HG03378 (cell line): Measurements from ENCODE around the gene PRC1.

Source experiments
- ATAC-seq: cut with Tn5 transposase; IDR thresholded peaks from one replicate; pipeline ENCODE4 v1.9.1; 2021; ENCODE audit warnings: mild to moderate bottlenecking, moderate library complexity; ENCODE audit not compliant: unreplicated experiment

The PRC1 gene

DNA sequence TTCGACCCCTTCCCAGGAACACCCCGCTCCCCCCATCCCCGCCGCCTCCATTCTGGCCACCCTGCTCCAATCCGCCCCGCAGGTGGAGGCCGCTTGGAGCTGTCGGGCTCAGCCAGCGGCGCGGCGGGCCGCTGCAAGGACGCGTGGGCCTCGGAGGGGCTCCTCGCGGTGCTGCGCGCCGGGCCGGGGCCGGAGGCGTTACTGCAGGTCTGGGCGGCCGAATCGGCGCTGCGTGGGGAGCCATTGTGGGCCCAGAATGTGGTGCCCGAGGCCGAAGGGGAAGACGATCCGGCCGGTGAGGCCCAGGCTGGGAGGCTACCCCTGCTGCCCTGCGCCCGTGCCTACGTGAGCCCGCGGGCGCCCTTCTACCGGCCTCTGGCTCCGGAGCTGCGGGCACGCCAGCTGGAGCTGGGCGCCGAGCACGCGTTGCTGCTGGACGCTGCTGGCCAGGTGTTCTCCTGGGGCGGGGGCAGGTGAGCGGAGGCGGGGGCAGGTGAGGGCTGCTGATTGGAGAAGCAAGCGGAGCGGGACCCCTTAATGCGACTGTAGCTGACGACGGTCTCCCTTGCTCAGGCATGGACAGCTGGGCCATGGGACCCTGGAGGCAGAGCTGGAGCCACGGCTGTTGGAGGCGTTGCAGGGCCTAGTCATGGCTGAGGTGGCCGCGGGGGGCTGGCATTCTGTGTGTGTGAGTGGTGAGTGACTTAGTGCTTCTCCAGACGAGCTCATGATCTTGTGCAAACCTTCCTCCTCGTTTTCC, 37.1 kb downstream of the PRC1 start:
- no peak for ATAC-seq

DNA sequence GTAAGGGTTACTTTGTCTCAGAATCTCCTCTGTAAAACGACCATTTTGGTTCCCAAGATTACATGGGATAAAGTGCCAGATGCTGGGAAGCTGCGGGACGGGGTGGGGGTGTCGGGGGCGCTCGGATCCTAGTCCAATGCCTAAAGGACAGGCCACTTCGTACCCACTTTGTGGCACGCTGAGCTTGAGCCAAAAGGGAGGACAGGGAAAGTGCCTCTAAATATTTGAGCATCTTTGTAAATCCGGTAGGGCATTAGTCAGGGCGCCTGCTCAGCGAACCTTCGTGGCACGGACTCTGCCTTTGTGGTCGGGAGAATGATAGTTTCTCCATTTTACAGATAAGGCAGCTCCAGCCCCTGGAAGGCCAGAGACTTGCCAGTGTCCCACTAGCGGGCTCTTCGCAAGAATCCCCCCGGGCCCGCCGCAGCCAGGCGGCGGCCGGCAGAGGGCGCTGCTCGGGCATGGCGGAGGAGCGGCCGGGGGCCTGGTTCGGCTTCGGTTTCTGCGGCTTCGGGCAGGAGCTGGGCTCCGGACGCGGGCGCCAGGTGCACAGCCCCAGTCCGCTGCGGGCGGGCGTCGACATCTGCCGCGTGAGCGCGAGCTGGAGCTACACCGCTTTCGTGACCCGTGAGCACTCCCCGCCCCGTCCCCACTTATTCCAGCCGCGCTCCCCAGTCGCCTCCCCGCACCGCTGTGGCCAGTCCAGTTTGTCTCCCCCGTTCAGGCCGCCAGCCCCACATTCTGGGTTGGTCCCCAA, 37.9 kb downstream of the PRC1 start:
- ATAC-seq, result no peak

DNA sequence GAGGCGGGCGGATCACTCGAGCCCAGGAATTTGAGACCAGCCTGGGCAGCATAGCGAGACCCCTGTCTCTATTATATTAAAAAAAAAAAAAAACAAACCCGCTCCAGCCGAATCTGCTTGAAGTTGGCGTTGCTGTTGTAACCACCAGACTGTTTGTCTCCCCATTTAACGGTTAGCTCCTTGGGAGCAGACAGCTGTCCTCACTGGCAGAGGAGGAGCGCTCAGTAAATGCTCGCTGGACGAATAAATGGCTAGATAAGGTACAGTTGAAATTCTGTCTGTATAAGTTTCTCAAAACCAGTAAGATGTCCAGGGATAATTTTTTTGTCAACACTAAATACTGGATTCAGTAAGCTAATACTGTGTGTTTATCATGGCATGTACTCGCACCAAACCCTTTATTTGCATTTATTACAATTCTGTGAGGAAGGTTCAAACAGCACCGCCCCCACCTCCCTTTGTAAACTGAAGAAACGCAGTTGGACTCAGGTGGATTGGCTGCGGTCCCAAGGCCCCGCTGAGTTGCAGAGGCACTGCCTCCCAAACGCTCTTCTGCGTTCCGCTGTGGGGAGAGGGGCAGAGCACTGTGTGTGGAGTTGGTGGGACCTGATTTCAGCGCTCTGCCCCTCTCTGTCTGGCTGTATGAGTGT, 38.6 kb downstream of the PRC1 start:
- ATAC-seq, result no peak

DNA sequence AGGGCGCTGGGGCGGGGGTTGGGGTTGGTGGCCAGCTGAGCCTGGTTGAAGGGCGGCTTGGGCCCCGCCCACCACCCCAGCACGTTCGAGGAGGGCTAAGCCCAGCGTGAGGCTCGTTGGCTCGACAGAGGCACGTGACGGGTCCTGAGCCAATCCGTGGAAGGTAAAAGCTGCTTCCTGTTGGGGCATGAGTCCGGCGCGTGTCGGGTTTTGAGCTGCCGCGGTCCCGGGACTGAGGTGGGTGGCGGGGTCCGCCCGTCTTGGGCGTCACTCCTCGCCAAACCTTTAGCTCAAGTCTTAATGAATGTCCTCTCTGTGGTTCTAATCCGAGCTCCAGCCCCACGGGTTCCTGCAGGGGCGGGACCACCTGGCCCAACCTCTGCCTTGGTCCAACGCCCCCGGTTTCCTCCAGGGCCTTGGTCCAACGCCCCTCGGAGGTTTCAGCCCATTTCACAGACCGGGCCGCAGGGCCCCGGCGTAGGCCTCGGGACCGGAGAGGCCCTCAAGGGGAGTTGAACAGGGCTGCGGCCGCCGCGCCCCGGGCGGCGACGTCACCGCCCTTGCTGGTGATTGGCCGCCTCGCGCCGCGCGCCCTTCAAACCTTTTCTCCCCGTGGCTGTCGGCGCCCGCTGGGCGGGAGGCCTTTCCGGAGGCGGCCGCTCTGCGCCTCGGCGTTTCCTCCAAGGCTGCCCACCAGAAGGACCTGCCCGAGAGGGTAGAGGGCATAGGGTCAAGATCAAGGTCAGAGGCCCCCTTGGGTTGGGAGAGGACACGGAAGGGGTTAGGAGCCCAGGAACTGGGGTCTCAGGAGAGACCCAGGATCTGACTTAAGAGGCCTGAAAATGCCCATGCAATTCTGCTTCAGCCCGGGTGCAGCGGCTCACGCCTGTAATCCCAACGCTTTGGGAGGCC, 39.4 kb downstream of the PRC1 start, which contains the start of gene RCCD1:
TSS of gene RCCD1 (plus strand) at position 173 of the 912 bp plus-strand sequence. CDS start 1,851 bp downstream, outside the sequence.
- peak; percentile 87 for ATAC-seq

DNA sequence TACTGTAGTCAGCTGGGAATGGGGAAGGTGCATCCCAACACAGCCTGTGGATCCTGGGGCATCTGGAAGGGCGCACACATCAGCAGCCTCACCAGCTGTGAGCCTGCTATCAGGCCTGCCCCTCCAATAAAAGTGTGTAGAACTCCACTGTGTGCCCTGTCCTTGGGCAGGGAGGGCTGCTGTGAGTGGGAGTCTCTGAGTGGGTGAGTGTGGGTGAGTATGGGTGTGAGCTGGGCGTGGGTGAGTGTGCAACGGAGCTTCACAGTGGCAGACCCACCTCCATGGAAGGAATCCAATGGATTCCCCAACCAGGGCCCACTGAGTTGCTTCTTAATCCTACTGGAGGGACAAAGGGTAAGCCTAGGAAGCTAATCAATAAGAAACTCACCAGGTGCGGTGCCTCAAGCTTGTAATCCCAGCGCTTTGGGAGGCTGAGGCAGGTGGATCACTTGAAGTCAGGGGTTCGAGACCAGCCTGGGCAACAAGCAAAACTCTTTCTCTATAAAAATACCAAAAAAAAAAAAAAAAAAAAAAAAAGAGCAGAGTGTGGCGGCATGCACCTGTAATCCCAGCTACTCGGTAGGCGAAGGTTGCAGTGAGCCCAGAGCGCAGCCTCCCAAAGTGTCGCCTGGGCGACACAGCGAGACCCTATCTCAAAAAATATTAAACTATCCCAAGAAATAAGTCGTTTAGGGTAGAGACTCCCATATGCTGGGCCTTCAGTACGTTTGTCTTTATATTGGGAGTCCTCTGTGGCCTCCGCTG, 40.2 kb downstream of the PRC1 start:
- no peak for ATAC-seq

DNA sequence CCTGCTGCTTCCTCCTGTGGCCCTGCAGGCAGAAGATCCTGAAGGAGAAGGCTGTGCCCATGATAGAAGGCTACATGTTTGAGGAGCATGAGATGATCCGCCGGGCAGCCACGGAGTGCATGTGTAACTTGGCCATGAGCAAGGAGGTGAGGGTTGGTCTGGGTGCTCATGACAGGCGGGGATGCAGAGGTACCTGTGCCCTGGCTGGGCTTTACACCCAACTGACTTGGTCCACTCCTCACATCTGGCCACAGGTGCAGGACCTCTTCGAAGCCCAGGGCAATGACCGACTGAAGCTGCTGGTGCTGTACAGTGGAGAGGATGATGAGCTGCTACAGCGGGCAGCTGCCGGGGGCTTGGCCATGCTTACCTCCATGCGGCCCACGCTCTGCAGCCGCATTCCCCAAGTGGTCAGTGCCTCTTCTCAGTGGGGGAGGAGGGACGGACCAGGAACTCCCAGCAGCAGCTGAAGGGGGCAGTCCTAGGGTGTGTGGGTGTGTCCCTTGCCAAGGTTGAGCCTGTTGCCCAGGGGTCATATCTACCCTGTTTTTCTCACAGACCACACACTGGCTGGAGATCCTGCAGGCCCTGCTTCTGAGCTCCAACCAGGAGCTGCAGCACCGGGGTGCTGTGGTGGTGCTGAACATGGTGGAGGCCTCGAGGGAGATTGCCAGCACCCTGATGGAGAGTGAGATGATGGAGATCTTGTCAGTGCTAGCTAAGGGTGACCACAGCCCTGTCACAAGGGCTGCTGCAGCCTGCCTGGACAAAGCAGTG, 41.2 kb downstream of the PRC1 start:
- no peak for ATAC-seq

DNA sequence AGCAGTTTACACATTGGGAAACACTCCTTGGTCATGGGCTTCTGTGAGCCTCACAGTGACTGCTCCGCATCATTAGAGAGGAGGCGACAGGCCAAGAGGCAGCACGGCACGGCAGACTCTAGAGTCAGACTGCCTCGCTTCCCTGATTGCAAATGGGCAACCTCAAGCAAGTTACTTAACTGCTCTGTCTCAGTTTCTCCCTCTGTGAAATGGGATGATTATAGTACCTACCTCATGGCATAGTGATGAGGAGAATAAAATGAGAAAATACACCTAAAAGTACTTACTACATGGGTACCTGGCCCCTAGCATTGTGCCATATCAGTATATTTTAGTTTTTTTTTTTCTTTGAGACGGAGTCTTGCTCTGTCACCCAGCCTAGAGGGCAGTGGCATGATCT, 43.7 kb downstream of the PRC1 start:
- no peak for ATAC-seq

DNA sequence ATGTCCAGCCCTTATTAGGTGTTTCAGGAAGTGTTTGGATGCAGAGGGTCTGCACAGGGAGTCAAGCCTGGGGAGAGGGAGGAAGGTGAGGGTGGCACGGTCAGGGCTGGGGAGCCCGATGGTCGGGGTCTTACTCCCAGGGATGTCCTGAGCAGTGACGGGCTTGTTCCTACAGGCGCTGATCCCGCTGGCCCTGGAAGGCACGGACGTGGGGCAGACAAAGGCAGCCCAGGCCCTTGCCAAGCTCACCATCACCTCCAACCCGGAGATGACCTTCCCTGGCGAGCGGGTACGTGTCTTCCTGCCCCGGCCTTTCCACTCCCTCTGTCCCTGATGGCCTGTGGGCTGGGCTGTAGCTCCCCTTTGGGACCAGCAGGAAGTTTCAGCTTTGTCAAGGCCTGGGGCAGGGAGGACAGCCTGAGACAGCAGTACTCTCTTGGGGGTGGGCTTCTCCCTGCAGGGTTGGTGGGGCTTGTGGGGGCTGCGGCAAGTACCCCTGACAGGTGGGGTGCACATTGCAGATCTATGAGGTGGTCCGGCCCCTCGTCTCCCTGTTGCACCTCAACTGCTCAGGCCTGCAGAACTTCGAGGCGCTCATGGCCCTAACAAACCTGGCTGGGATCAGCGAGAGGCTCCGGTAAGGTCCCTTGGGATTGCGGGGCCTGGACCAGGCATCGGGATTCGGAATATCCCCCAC, 44.2 kb downstream of the PRC1 start:
- no peak for ATAC-seq

DNA sequence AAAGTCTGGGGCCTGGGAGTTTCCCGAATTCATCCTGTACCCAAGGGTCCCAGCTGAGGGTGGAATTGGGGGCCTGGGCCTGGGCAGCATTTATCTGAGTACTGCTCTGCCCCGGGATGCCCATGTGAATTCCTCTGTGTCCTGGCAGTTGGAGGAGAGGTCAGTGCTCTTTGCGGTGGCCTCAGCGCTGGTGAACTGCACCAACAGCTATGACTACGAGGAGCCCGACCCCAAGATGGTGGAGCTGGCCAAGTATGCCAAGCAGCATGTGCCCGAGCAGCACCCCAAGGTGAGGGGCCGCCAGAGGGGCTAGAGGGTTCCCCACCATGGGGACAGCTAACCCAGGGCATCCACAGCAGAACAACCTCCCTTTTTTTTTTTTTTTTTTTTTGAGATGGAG, 45.8 kb downstream of the PRC1 start:
- no peak for ATAC-seq

DNA sequence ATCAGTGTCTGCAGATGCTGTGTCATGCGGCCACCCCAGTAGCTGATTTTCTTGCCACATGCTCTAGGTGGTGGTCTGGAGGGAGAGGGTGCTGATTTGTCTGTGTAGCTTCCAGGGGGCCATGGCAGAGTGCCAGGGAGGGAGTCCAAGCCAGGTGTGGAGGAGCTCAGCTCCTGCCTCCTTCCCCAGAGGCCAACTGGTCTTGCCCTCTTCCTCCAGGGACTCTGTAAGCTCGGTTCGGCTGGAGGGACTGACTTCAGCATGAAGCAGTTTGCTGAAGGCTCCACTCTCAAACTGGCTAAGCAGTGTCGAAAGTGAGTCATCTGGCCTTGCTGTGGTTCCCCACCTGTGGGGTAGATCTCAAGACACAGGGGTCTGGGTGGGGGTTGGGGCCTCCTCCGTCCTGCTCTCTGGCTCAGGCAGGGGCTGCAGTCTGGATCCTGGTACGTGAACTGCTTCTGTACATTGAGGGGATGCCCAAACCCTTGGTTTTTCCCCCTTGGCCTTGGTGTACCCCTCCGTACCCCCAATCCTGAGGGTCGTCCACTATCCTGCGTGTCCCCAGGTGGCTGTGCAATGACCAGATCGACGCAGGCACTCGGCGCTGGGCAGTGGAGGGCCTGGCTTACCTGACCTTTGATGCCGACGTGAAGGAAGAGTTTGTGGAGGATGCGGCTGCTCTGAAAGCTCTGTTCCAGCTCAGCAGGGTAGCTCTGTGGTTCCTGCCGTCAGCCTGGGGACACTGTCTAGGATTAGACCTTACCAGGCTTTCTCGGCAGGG, 46.6 kb downstream of the PRC1 start:
- ATAC-seq, result no peak

DNA sequence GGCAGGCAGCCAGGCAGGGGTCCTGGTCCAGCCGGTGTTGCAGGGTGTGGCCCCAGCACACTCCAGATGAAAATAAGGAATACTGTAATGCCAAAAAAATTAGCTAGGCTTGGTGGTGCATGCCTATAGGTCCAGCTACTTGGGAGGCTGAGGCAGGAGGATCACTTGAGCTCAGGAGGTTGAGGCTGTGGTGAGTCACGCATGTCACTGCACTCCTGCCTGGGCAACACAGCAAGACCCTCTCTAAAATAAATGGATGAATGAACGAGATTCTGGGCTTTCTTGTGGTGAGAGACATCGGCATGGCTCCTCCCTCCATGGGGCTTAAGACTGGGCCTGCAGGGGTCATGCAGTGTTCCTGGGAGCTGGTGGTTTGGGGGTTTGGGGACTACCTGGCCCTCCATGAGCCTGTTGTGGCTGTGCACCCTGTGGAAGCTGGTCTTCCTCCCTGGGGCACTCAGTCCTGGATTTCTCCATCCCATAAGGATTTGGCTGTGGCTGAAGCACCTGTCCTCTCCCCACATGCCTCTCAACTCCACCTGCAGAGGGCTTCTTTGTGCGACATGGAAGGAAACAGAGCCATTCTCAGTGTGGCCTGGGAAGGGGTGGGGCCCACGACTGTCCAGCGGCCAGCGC, 47.3 kb downstream of the PRC1 start:
- ATAC-seq, result no peak

DNA sequence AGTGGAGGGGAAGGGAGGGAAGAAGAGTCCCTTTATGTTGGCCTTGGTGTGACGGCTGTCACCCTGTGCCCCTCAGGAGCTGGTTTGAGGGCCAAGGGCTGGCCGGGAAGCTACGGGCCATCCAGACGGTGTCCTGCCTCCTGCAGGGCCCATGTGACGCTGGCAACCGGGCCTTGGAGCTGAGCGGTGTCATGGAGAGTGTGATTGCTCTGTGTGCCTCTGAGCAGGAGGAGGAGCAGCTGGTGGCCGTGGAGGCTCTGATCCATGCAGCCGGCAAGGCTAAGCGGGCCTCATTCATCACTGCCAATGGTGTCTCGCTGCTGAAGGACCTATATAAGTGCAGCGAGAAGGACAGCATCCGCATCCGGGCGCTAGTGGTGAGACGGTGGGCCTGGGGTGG, 47.8 kb downstream of the PRC1 start:
- ATAC-seq, result no peak

DNA sequence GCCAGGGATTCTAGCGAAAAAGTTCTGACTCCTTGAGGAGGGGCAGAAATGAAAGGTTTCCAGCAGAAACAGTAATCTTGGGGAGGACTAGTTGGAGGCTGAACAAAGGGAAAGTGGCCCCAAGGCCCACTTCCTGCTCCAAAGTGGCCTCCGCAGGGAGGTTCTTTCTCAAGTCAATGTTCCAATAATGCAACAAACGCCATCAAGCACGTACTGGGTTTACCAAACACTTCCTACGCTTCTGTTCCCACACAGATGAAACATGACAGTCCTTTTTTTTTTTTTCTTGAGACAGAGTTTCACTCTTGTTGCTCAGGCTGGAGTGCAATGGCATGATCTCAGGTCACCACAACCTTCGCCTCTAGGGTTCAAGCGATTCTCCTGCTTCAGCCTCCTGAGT, 49.2 kb downstream of the PRC1 start:
- no peak for ATAC-seq

DNA sequence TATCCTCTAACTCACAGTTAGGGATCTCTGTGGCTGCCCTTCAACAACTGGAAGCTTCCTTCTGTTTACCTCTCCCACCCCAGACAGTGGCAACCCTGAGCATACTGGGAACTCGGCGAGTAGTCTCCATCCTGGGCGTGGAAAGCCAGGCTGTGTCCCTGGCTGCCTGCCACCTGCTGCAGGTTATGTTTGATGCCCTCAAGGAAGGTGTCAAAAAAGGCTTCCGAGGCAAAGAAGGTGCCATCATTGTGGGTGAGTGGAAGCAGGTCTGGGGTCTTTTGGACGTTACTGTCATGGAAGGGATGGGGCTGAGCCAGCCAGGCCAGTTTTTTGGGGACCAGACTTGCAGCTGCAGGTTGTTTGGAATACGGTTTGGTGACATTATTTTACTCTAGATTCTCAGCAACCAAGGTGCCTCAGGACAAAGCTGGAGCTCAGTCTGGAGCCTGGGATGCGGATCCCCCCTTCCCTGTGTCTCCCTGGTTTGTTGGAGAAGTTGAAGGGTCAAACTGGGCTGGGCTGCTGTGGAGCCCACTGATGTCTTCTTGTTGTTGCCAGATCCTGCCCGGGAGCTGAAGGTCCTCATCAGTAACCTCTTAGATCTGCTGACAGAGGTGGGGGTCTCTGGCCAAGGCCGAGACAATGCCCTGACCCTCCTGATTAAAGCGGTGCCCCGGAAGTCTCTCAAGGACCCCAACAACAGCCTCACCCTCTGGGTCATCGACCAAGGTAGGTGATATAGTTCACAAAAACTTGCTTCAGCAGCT, 51.8 kb downstream of the PRC1 start:
- ATAC-seq, result no peak

DNA sequence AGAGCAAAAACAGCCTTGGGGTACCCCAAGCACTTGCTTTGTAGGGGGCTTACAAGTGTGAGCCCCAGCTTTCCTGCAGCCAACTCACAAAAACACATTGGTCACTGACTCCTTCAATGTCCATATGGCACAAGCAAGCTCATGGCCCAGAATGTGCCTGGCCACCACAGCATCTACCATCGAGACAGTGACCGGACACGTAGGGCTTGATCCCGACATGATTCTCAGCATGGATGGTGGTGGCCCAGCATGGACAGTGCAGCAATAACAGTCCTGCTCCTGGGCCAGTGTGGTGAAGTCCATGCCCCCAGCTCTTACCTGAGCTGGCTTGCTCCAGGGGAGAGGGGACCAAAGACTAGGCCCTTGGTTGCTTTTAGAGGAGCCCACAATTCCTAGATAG, 53.3 kb downstream of the PRC1 start:
- ATAC-seq, result no peak

DNA sequence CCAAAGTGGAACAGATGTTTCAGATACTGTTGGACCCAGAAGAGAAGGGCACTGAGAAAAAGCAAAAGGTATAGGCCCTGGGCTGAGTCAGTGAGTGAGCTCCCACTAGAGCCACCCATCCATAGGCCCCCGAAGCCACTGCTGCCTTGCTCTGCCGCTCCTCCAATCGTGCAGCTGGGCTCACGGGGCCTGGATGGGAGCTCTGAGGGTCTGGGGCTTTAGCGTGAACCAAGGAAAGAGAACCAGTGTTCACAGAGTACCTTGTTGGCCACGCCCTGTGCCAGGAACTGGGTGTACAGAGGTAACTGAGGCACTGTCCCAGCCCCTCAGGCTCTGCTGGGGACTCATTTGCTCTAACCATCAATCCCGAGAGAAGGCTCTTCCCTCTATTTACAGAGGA, 54.6 kb downstream of the PRC1 start:
- no peak for ATAC-seq

DNA sequence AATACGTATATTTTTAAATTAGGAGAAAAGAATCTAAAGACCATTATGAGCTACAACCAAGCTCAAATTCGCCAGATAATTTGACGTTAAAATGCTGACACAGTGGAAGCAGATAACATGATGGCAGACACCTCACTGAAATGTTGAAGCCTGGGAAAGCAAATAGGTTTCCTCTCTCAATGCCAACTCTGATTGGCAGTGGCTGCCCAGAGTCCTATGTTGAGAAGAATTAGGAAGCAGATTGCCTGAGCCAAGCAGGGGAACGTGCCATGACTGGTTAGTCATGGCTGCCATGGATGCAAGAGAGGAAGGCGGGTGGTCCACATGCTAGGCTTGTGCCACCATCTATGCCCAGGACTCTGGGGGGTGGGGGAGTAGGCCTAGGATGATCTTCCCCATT, 56.1 kb downstream of the PRC1 start:
- ATAC-seq, result no peak
